Liver (tissue), 9 donors: Measurements from ENCODE around the gene IFNL2. TPM values are rescaled to one million over a fixed set of nuclear protein-coding genes. Genes with fewer than 3 reads are reported as not detected.

ENCODE experiments used
- DNase-seq: peaks from one replicate; pipeline ENCODE4 v3.0.0-alpha.2; 2017; ENCODE audit warnings: low spot score
- H3K27ac ChIP-seq, 2 donors: one replicate each; pipeline ENCODE4 v1.7.0; 2013; ENCODE audit warnings: inconsistent platforms in 2 of 2, low read length in 2 of 2, control low read depth in 1 of 2, low read depth in 1 of 2, mild to moderate bottlenecking in 1 of 2
- H3K27me3 ChIP-seq, 4 donors: one replicate each; pipeline versions ENCODE4 v1.6.1 to v1.7.0; 2013; ENCODE audit warnings: low read length in 3 of 4, inconsistent platforms in 1 of 4, mild to moderate bottlenecking in 1 of 4, moderate library complexity in 1 of 4; ENCODE audit not compliant: control insufficient read depth in 4 of 4, insufficient read depth in 4 of 4
- H3K36me3 ChIP-seq, 4 donors: one replicate each; pipeline versions ENCODE4 v1.6.1 to v1.7.0; 2013; ENCODE audit warnings: low read length in 3 of 4, mild to moderate bottlenecking in 3 of 4, low read depth in 1 of 4, moderate library complexity in 1 of 4; ENCODE audit not compliant: control insufficient read depth in 4 of 4, insufficient read depth in 3 of 4
- H3K4me1 ChIP-seq, 4 donors: one replicate each; pipeline versions ENCODE4 v1.6.1 to v1.7.0; 2013; ENCODE audit warnings: low read length in 3 of 4, mild to moderate bottlenecking in 3 of 4, moderate library complexity in 1 of 4; ENCODE audit not compliant: control insufficient read depth in 4 of 4, insufficient read depth in 4 of 4
- H3K4me3 ChIP-seq, 3 donors: one replicate each; pipeline versions ENCODE4 v1.6.1 to v1.7.0; 2013; ENCODE audit warnings: low read length in 3 of 3, control low read depth in 1 of 3, low read depth in 1 of 3, mild to moderate bottlenecking in 1 of 3
- H3K9ac ChIP-seq, 2 donors: one replicate each; pipeline ENCODE4 v1.7.0; 2013; ENCODE audit warnings: low read length in 2 of 2, mild to moderate bottlenecking in 2 of 2, moderate library complexity in 2 of 2, control low read depth in 1 of 2, low read depth in 1 of 2
- H3K9me3 ChIP-seq, 4 donors: one replicate each; pipeline versions ENCODE4 v1.6.1 to v1.7.0; 2013; ENCODE audit warnings: low read length in 3 of 4; ENCODE audit not compliant: control insufficient read depth in 4 of 4
- FOXA1 ChIP-seq: IDR thresholded peaks from 2 replicates; pipeline ENCODE4 v1.6.1; 2016; ENCODE audit warnings: antibody characterized with exemption
- HNF4A ChIP-seq, 2 donors: conservative IDR thresholded peaks; 2 replicates each; pipeline ENCODE4 v1.6.1; 2016; ENCODE audit warnings: antibody characterized with exemption in 2 of 2, mild to moderate bottlenecking in 2 of 2
- HNF4G ChIP-seq: IDR thresholded peaks from 2 replicates; pipeline ENCODE4 v1.6.1; 2016; ENCODE audit warnings: antibody characterized with exemption
- JUND ChIP-seq, 2 donors: IDR thresholded peaks; 2 replicates each; pipeline ENCODE4 v1.6.1; 2016; ENCODE audit warnings: antibody characterized with exemption in 2 of 2
- NR2F2 ChIP-seq: IDR thresholded peaks from 2 replicates; pipeline ENCODE4 v1.6.1; 2016; ENCODE audit warnings: antibody characterized with exemption
- RAD21 ChIP-seq, 2 donors: IDR thresholded peaks; 2 replicates each; pipeline ENCODE4 v1.6.1; 2016; ENCODE audit warnings: antibody characterized with exemption in 2 of 2, mild to moderate bottlenecking in 2 of 2
- RXRA ChIP-seq, 2 donors: IDR thresholded peaks; 2 replicates each; pipeline ENCODE4 v1.6.1; 2017 to 2018; ENCODE audit warnings: antibody characterized with exemption in 2 of 2, mild to moderate bottlenecking in 1 of 2
- SP1 ChIP-seq: IDR thresholded peaks from 2 replicates; pipeline ENCODE4 v1.6.1; 2018; ENCODE audit warnings: antibody characterized with exemption, mild to moderate bottlenecking
- TAF1 ChIP-seq: conservative IDR thresholded peaks from 2 replicates; pipeline ENCODE4 v1.6.1; 2016; ENCODE audit warnings: antibody characterized with exemption, mild to moderate bottlenecking
- YY1 ChIP-seq: IDR thresholded peaks from 2 replicates; pipeline ENCODE4 v1.6.1; 2016; ENCODE audit warnings: antibody characterized with exemption, mild to moderate bottlenecking
- WGBS: extraction: QIAGEN DNeasy Blood & Tissue Kit; methylation state at CpG from one replicate; pipeline ENCODE4 v1.1.7; 2013; 5-methylcytosine and 5-hydroxymethylcytosine counted together
- polyA plus RNA-seq, 2 donors: library from polyadenylated mRNA; stranded (reverse) in 1 of 2; unstranded in 1 of 2; fragments of 200-250 nt in 1 of 2; fragments of >200 nt in 1 of 2; fragmentation: Nextera tagmentation in 1 of 2; extraction: Ambion mirVana in 1 of 2; gene quantifications; one replicate each; pipeline versions ENCODE4 v1.2.1 to v1.2.3, GENCODE V29; 2013 to 2015
- total RNA-seq, 2 donors: library from RNA; depleted of rRNA; stranded (reverse); fragments of >200 nt; gene quantifications; one replicate each; pipeline ENCODE4 v1.2.3, GENCODE V29; 2014
- TF ChIP-seq, protein P1 (sequence below): IDR thresholded peaks from 2 replicates; pipeline ENCODE4 v1.6.1; 2016; ENCODE audit warnings: antibody characterized with exemption
- TF ChIP-seq, protein P2 (sequence below): IDR thresholded peaks from 2 replicates; pipeline ENCODE4 v1.6.1; 2016; ENCODE audit warnings: antibody characterized with exemption, mild to moderate bottlenecking
- TF ChIP-seq, protein P3 (sequence below): IDR thresholded peaks from 2 replicates; pipeline ENCODE4 v1.6.1; 2016; ENCODE audit warnings: antibody characterized with exemption
- TF ChIP-seq, protein P4 (sequence below): IDR thresholded peaks from 2 replicates; pipeline ENCODE4 v1.6.1; 2016; ENCODE audit warnings: antibody characterized with exemption
- donor health status: healthy.
- donor health status: healthy.
- donor health status: healthy.
- donor health status: healthy.
- donor health status: healthy.

IFNL2 gene
- total and polyA plus RNA-seq, 4 donors = not detected

DNA sequence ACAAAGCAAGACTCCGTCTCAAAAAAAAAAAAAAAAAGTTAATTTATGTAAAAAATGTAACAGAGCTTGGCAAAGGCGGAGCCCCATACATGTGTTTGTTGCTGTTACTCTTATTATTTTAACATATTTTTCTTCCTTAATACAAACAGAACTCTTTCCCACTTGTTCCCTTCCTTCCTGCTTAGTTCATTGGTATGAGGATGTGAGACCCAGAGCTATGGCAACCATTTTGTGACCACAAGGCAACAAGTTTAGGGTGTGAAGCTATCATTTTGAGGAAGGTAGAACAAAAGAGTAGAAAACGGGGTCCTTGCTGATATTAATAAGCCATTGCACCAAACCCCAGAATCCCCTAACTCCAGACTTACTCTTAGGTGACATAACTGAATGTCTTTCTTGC, 33.4 kb downstream of the IFNL2 start (continued):
- TF ChIP-seq, protein P1, sequence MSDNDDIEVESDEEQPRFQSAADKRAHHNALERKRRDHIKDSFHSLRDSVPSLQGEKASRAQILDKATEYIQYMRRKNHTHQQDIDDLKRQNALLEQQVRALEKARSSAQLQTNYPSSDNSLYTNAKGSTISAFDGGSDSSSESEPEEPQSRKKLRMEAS = no peak

DNA sequence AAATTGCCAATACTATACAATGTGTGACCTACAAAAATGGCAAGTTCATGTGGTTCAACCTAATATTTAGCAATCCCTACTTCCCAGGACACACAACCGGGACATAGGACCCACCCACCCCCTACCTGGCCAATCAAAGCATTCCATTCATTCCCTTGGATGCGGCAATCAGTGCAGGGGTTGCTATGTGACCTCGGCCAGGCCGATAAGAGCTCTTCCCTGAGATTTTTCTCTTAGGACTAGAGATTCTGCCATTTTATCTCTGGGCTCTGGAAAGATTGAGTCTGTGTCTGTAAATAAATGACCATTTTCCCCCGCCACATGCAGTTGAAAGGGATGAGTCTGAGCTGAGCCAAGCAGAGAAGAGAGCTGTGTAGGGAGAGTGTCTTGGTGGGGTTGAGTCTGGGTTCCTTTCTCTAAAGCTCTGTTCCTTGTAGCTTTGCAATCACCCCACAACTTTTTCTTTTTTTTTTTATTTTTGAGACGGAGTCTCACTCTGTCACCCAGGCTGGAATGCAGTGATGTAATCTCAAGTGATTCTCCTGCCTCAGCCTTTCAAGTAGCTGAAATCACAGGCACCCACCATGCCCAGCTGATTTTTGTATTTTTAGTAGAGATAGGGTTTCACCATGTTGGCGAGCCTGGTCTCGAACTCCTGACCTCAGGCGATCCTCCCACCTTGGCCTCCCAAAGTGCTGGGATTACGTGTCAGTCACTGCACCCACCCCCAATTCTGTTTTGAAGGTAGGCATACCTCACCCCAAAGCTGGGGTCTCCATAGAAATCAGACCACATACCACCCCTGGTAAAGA, 35.4 kb downstream of the IFNL2 start:
- DNase-seq = no peak
- Histone ChIP-seq H3K4me1 (peaks cover 0 to 6% (median 0%) of the 10 kb centered on the region in 4 donors), H3K27me3 (peaks cover 0 to 6% (median under 1%) of the 10 kb centered on the region in 4 donors), H3K9me3 (no peaks in the 10 kb centered on the region), H3K27ac (no peak overlapping the region), H3K36me3 (no peaks in the 10 kb centered on the region), H3K9ac (no peak overlapping the region), H3K4me3 (no peak overlapping the region)
- TF ChIP-seq, protein P2, sequence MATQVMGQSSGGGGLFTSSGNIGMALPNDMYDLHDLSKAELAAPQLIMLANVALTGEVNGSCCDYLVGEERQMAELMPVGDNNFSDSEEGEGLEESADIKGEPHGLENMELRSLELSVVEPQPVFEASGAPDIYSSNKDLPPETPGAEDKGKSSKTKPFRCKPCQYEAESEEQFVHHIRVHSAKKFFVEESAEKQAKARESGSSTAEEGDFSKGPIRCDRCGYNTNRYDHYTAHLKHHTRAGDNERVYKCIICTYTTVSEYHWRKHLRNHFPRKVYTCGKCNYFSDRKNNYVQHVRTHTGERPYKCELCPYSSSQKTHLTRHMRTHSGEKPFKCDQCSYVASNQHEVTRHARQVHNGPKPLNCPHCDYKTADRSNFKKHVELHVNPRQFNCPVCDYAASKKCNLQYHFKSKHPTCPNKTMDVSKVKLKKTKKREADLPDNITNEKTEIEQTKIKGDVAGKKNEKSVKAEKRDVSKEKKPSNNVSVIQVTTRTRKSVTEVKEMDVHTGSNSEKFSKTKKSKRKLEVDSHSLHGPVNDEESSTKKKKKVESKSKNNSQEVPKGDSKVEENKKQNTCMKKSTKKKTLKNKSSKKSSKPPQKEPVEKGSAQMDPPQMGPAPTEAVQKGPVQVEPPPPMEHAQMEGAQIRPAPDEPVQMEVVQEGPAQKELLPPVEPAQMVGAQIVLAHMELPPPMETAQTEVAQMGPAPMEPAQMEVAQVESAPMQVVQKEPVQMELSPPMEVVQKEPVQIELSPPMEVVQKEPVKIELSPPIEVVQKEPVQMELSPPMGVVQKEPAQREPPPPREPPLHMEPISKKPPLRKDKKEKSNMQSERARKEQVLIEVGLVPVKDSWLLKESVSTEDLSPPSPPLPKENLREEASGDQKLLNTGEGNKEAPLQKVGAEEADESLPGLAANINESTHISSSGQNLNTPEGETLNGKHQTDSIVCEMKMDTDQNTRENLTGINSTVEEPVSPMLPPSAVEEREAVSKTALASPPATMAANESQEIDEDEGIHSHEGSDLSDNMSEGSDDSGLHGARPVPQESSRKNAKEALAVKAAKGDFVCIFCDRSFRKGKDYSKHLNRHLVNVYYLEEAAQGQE = no peak
- no peak for TF ChIP-seq YY1
- no peak for TF ChIP-seq RAD21 (IDR thresholded peaks at IDR 0.05)
- peak in 1 of 2 donors; percentile 8 for TF ChIP-seq HNF4A (conservative IDR thresholded peaks at IDR 0.05)
- WGBS = 49% methylated on average over 10 of the region's 10 CpGs

DNA sequence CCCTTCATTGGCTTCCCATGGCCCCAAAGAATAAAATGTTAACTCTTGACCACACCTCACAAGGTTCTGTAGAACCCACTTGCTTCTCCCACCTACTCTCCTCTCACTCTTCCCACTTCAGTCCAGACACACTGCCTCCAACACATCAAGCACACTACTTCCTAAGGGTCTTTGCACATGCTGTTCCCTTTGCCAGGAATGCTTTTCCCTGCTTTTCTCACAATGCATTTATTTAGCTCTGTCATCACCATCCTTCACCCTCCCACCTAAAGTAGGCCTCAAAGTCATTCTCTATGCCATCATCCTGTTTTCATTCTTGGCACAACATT, 36.0 kb downstream of the IFNL2 start:
- no peak overlapping the region for H3K9ac ChIP-seq
- DNase-seq = no peak
- TF ChIP-seq, protein P3, sequence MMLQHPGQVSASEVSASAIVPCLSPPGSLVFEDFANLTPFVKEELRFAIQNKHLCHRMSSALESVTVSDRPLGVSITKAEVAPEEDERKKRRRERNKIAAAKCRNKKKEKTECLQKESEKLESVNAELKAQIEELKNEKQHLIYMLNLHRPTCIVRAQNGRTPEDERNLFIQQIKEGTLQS = no peak
- no peak for TF ChIP-seq FOXA1
- TF ChIP-seq TAF1 = no peak
- TF ChIP-seq RAD21 (IDR thresholded peaks at IDR 0.05) = no peak
- no peak for TF ChIP-seq JUND (IDR thresholded peaks at IDR 0.05)
- TF ChIP-seq, protein P4, sequence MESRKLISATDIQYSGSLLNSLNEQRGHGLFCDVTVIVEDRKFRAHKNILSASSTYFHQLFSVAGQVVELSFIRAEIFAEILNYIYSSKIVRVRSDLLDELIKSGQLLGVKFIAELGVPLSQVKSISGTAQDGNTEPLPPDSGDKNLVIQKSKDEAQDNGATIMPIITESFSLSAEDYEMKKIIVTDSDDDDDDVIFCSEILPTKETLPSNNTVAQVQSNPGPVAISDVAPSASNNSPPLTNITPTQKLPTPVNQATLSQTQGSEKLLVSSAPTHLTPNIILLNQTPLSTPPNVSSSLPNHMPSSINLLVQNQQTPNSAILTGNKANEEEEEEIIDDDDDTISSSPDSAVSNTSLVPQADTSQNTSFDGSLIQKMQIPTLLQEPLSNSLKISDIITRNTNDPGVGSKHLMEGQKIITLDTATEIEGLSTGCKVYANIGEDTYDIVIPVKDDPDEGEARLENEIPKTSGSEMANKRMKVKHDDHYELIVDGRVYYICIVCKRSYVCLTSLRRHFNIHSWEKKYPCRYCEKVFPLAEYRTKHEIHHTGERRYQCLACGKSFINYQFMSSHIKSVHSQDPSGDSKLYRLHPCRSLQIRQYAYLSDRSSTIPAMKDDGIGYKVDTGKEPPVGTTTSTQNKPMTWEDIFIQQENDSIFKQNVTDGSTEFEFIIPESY = no peak
- no peak for TF ChIP-seq SP1
- TF ChIP-seq, protein P2 = no peak
- TF ChIP-seq, protein P1 = no peak
- TF ChIP-seq RXRA (IDR thresholded peaks at IDR 0.05) = no peak
- no peak for TF ChIP-seq HNF4G
- no peak for TF ChIP-seq YY1
- TF ChIP-seq NR2F2 = no peak
- H3K4me3 ChIP-seq = no peak overlapping the region
- no peaks in the 10 kb centered on the region for H3K36me3 ChIP-seq
- no peaks in the 10 kb centered on the region for H3K9me3 ChIP-seq
- H3K4me1 ChIP-seq = peaks cover 0 to 6% (median 0%) of the 10 kb centered on the region in 4 donors
- H3K27ac ChIP-seq = no peak overlapping the region
- H3K27me3 ChIP-seq = peaks cover 0 to 6% (median under 1%) of the 10 kb centered on the region in 4 donors
